ENCODE measurements around the gene MUC3A.
A peak's percentile ranks its signal among the peaks of the same experiment; 100 is the strongest.

MUC3A gene

DNA sequence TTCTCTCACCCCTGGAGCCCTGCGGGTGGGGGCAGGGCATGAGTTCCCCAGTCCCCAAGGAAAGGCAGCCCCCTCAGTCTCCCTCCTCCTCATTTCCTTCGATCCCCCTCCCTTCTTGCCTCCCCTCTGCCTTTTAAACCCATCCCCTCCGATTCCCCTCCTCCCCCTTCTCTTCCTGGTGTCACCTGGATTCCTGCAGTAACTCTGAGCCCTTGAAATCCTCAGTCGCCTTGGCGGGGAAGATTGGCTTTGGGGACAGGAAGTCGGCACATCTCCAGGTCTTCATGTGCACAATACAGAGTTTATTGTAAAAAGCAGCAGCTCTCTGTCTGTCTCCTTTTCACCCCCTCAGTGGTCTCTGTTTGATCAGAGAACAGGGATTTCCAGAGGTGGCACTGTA is 18.7 kb downstream of the MUC3A start:
- no peaks in the 10 kb centered on the region for H3K27me3 ChIP-seq (ENCODE audit: insufficient read depth, low read length, poor library complexity)
- peak overlapping the region; percentile 17 for H3K56ac ChIP-seq (ENCODE audit: low read length)
- H2BK15ac ChIP-seq (replicated peaks; ENCODE audit: low read depth), result no peak overlapping the region
- H3K9ac ChIP-seq (ENCODE audit: low read length), result no peak overlapping the region
- no peak overlapping the region for H3K27ac ChIP-seq (ENCODE audit: low read depth, low read length)
- whole genome bisulfite sequencing (ENCODE audit: extremely low coverage, insufficient coverage, low lambda C conversion rate), result no CpG with 5 or more reads among the region's 6 CpGs
- no peaks in the 10 kb centered on the region for H3K79me2 ChIP-seq (ENCODE audit: control insufficient read depth, insufficient read depth, low read length)
- H3K79me1 ChIP-seq (ENCODE audit: low read length), result peaks cover 2% of the 10 kb centered on the region
- no peak overlapping the region for H3K18ac ChIP-seq (ENCODE audit: low read length)
- H3K4me3 ChIP-seq (ENCODE audit: low read length), result no peak overlapping the region
- no peak overlapping the region for H3K4me2 ChIP-seq (ENCODE audit: low read length)
- peak; percentile 52 for DNase-seq
- H3K23ac ChIP-seq (ENCODE audit: low read length), result no peak overlapping the region
- no peak overlapping the region for H3K4ac ChIP-seq (ENCODE audit: low read depth, low read length)
- no peak overlapping the region for H4K5ac ChIP-seq (ENCODE audit: low read length)
- H2BK5ac ChIP-seq (ENCODE audit: low read length), result no peak overlapping the region
- no peak overlapping the region for H4K8ac ChIP-seq (ENCODE audit: low read depth, low read length)
- H2BK120ac ChIP-seq (ENCODE audit: low read depth, low read length), result no peak overlapping the region
- no peak overlapping the region for H2AK5ac ChIP-seq (ENCODE audit: low read length)
- H3K4me1 ChIP-seq (ENCODE audit: control insufficient read depth, low read depth, low read length), result peaks cover 11% of the 10 kb centered on the region
- H3K36me3 ChIP-seq (ENCODE audit: control insufficient read depth, insufficient read depth, low read length), result no peaks in the 10 kb centered on the region

DNA sequence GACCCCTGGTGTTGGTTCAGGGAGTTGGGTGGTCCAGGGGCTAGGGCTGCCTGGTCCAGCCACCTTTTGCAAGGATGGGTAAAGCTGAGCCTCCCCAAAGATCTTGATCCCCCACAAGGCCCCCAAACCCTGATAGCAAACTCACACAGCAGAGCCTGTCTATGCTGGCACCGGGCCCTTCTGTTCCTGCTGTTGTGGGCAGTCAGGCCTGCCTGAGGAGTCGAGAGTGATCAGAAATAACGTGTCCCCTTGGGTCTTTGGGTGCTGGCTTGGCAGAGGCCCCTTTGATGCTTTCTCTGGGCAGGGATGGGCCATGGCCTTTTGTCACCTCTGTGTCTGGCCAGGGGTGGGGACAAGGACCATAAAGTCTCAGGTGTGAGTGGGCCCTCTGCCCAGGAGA is 19.3 kb downstream of the MUC3A start:
- Histone ChIP-seq H3K4me1 (ENCODE audit: control insufficient read depth, low read depth, low read length) (peaks cover 11% of the 10 kb centered on the region), H2BK5ac (ENCODE audit: low read length) (no peak overlapping the region), H4K8ac (ENCODE audit: low read depth, low read length) (no peak overlapping the region), H3K27me3 (ENCODE audit: insufficient read depth, low read length, poor library complexity) (no peaks in the 10 kb centered on the region), H3K23ac (ENCODE audit: low read length) (no peak overlapping the region), H2BK120ac (ENCODE audit: low read depth, low read length) (no peak overlapping the region), H2BK15ac (replicated peaks; ENCODE audit: low read depth) (no peak overlapping the region), H3K4ac (ENCODE audit: low read depth, low read length) (no peak overlapping the region), H3K36me3 (ENCODE audit: control insufficient read depth, insufficient read depth, low read length) (no peaks in the 10 kb centered on the region), H3K79me2 (ENCODE audit: control insufficient read depth, insufficient read depth, low read length) (no peaks in the 10 kb centered on the region), H3K27ac (ENCODE audit: low read depth, low read length) (no peak overlapping the region), H3K18ac (ENCODE audit: low read length) (no peak overlapping the region), H3K79me1 (ENCODE audit: low read length) (peaks cover 2% of the 10 kb centered on the region), H3K4me3 (ENCODE audit: low read length) (no peak overlapping the region), H3K4me2 (ENCODE audit: low read length) (no peak overlapping the region), H3K56ac (ENCODE audit: low read length) (no peak overlapping the region), H4K5ac (ENCODE audit: low read length) (no peak overlapping the region), H3K9ac (ENCODE audit: low read length) (no peak overlapping the region), H2AK5ac (ENCODE audit: low read length) (no peak overlapping the region)
- no peak for DNase-seq
- WGBS (ENCODE audit: extremely low coverage, insufficient coverage, low lambda C conversion rate), result no CpG with 5 or more reads among the region's 3 CpGs

DNA sequence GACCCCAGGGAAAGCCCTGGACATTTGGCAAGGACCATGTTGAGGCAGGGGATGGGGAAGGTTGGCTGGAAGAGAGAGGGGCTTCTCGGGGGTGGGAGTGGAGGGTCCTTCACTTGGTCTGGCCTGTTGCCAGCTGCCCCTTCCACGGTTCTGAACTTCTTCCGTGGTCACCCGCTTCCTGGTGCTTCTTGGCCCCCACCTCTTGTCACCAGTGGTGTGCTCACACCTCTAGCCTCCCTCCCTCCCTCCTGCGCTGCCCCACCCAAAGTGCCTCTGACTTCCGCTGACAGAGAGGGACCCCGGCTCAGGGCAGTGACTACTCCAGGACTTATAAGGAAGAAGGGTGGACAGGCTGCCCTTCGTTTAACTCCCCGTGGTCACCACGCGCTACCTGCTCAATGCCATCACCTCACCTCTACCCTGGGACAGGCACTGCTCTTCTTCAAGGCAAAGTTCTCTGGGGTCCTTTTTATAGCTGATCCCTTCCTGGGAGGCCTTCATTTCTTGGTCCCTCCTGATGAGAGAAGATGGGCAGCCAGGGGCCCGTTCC is 19.8 kb downstream of the MUC3A start, which contains the start of gene MUC12:
Gene MUC12 (plus strand): TSS at position 500 of the 550 bp plus-strand sequence. CDS start 58 bp downstream, outside the sequence.
- Histone ChIP-seq H2AK5ac (ENCODE audit: low read length) (no peak within 1 kb of the TSS), H4K8ac (ENCODE audit: low read depth, low read length) (no peak within 1 kb of the TSS), H3K23ac (ENCODE audit: low read length) (no peak within 1 kb of the TSS), H4K5ac (ENCODE audit: low read length) (no peak within 1 kb of the TSS), H3K18ac (ENCODE audit: low read length) (no peak within 1 kb of the TSS), H3K9ac (ENCODE audit: low read length) (no peak within 1 kb of the TSS), H3K36me3 (ENCODE audit: control insufficient read depth, insufficient read depth, low read length) (no peaks in the 10 kb centered on the region), H3K79me1 (ENCODE audit: low read length) (peaks cover 2% of the 10 kb centered on the region), H2BK120ac (ENCODE audit: low read depth, low read length) (no peak within 1 kb of the TSS), H2BK15ac (replicated peaks; ENCODE audit: low read depth) (no peak within 1 kb of the TSS), H3K4me3 (ENCODE audit: low read length) (no peak within 1 kb of the TSS), H2BK5ac (ENCODE audit: low read length) (no peak within 1 kb of the TSS), H3K56ac (ENCODE audit: low read length) (no peak within 1 kb of the TSS), H3K4ac (ENCODE audit: low read depth, low read length) (no peak within 1 kb of the TSS), H3K4me1 (ENCODE audit: control insufficient read depth, low read depth, low read length) (peaks cover 11% of the 10 kb centered on the region), H3K27ac (ENCODE audit: low read depth, low read length) (no peak within 1 kb of the TSS), H3K4me2 (ENCODE audit: low read length) (no peak within 1 kb of the TSS), H3K27me3 (ENCODE audit: insufficient read depth, low read length, poor library complexity) (no peaks in the 10 kb centered on the region), H3K79me2 (ENCODE audit: control insufficient read depth, insufficient read depth, low read length) (no peaks in the 10 kb centered on the region)
- WGBS (ENCODE audit: extremely low coverage, insufficient coverage, low lambda C conversion rate), result no CpG with 5 or more reads among the region's 12 CpGs
- no peak for DNase-seq

DNA sequence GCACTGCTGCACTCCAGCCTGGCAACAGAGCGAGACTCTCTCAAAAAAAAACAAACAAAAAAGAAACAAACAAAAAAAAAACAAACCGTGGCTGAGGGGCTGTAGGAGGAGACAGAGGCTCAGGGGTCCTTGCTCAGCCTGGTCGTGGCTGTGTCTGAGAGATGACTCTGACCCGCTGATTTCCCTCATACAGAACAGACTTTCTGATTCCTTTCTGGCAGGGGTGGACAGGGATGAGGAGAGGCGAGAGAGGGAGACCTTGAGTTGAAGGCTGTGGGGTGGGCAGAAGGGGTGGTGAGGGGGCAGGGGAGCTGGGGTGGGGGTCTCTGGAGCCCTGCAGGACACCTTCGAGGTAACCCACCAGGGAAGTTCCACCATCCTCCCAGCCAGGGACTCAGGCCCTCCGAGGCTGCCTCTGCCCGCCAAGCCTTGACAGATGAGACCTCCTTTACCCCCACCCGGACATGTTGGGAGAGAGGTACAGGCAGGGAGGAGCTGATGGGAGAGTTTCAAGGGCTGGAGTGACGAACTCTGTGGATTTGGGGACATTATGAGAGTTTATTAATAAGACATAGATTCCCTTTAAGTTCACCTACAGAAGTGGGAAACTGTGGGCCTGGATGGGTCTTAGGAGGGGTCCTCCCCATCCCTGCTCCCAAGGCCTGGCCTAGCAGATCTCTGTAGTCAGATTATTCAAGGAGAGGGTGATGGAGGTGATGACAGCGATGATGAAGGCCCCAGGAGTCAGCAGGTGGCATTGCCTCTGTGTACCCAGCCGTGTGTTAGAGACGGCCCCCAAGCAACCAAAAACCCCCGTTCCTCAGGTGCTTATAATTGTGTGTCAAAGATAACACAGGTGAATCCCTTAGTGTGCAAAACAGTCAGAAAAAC is 22.0 kb downstream of the MUC3A start:
- no peak overlapping the region for H4K8ac ChIP-seq (ENCODE audit: low read depth, low read length)
- peaks cover 2% of the 10 kb centered on the region for H3K4me1 ChIP-seq (ENCODE audit: control insufficient read depth, low read depth, low read length)
- H3K27me3 ChIP-seq (ENCODE audit: insufficient read depth, low read length, poor library complexity), result no peaks in the 10 kb centered on the region

DNA sequence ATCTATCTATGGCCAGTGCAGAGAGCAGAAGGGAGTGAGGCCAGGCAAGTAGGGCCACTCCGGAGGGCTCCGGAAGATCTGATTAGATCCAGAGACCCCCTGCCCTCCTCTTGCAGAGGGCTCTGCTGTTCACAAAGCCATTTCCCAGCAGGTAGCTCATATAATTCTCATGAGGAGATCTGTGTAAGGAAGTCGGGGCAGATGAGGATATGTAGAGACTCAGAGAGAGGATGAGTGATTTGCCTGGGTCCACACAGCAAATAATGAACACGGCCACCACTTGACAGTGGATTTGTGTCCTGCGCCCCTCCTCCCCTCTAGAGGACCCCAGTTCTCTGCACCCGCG is 22.6 kb downstream of the MUC3A start:
- H2BK5ac ChIP-seq (ENCODE audit: low read length), result no peak overlapping the region
- no peak overlapping the region for H3K23ac ChIP-seq (ENCODE audit: low read length)
- WGBS (ENCODE audit: extremely low coverage, insufficient coverage, low lambda C conversion rate), result no CpG with 5 or more reads among the region's 7 CpGs
- H3K4ac ChIP-seq (ENCODE audit: low read depth, low read length), result no peak overlapping the region
- no peaks in the 10 kb centered on the region for H3K79me2 ChIP-seq (ENCODE audit: control insufficient read depth, insufficient read depth, low read length)
- DNase-seq, result no peak
- H4K8ac ChIP-seq (ENCODE audit: low read depth, low read length), result no peak overlapping the region
- H3K18ac ChIP-seq (ENCODE audit: low read length), result no peak overlapping the region
- H3K56ac ChIP-seq (ENCODE audit: low read length), result no peak overlapping the region
- no peaks in the 10 kb centered on the region for H3K36me3 ChIP-seq (ENCODE audit: control insufficient read depth, insufficient read depth, low read length)
- no peaks in the 10 kb centered on the region for H3K27me3 ChIP-seq (ENCODE audit: insufficient read depth, low read length, poor library complexity)
- no peaks in the 10 kb centered on the region for H3K79me1 ChIP-seq (ENCODE audit: low read length)
- H2AK5ac ChIP-seq (ENCODE audit: low read length), result no peak overlapping the region
- peaks cover 2% of the 10 kb centered on the region for H3K4me1 ChIP-seq (ENCODE audit: control insufficient read depth, low read depth, low read length)
- H4K5ac ChIP-seq (ENCODE audit: low read length), result no peak overlapping the region
- no peak overlapping the region for H2BK120ac ChIP-seq (ENCODE audit: low read depth, low read length)
- no peak overlapping the region for H3K4me3 ChIP-seq (ENCODE audit: low read length)
- no peak overlapping the region for H3K9ac ChIP-seq (ENCODE audit: low read length)
- no peak overlapping the region for H3K4me2 ChIP-seq (ENCODE audit: low read length)
- H2BK15ac ChIP-seq (replicated peaks; ENCODE audit: low read depth), result no peak overlapping the region
- no peak overlapping the region for H3K27ac ChIP-seq (ENCODE audit: low read depth, low read length)

More for the DNA sequence above, 22.0 kb downstream of the MUC3A start:
- H3K4ac ChIP-seq (ENCODE audit: low read depth, low read length), result no peak overlapping the region
- no peak overlapping the region for H2BK5ac ChIP-seq (ENCODE audit: low read length)
- no peak for DNase-seq
- H2BK120ac ChIP-seq (ENCODE audit: low read depth, low read length), result no peak overlapping the region
- no peak overlapping the region for H3K4me2 ChIP-seq (ENCODE audit: low read length)
- no peak overlapping the region for H2AK5ac ChIP-seq (ENCODE audit: low read length)
- H4K5ac ChIP-seq (ENCODE audit: low read length), result no peak overlapping the region
- no peak overlapping the region for H3K4me3 ChIP-seq (ENCODE audit: low read length)
- no peak overlapping the region for H3K18ac ChIP-seq (ENCODE audit: low read length)
- H3K56ac ChIP-seq (ENCODE audit: low read length), result no peak overlapping the region
- no peaks in the 10 kb centered on the region for H3K79me1 ChIP-seq (ENCODE audit: low read length)
- no peaks in the 10 kb centered on the region for H3K36me3 ChIP-seq (ENCODE audit: control insufficient read depth, insufficient read depth, low read length)
- no peaks in the 10 kb centered on the region for H3K79me2 ChIP-seq (ENCODE audit: control insufficient read depth, insufficient read depth, low read length)
- no peak overlapping the region for H3K23ac ChIP-seq (ENCODE audit: low read length)
- no CpG with 5 or more reads among the region's 14 CpGs for WGBS (ENCODE audit: extremely low coverage, insufficient coverage, low lambda C conversion rate)
- no peak overlapping the region for H2BK15ac ChIP-seq (replicated peaks; ENCODE audit: low read depth)
- H3K27ac ChIP-seq (ENCODE audit: low read depth, low read length), result no peak overlapping the region
- H3K9ac ChIP-seq (ENCODE audit: low read length), result no peak overlapping the region
